HG03520 (cell line): ENCODE results near the gene MED15.
"Not testable (repeated sequence)": the region's sequence is repeated elsewhere in the genome, so short reads cannot be mapped to it uniquely, and the experiment has no call there.

Experiments
- ATAC-seq: cut with Tn5 transposase; IDR thresholded peaks from one replicate; pipeline ENCODE4 v1.9.1; 2021; ENCODE audit warnings: mild to moderate bottlenecking, moderate library complexity; ENCODE audit not compliant: unreplicated experiment

The MED15 gene

DNA sequence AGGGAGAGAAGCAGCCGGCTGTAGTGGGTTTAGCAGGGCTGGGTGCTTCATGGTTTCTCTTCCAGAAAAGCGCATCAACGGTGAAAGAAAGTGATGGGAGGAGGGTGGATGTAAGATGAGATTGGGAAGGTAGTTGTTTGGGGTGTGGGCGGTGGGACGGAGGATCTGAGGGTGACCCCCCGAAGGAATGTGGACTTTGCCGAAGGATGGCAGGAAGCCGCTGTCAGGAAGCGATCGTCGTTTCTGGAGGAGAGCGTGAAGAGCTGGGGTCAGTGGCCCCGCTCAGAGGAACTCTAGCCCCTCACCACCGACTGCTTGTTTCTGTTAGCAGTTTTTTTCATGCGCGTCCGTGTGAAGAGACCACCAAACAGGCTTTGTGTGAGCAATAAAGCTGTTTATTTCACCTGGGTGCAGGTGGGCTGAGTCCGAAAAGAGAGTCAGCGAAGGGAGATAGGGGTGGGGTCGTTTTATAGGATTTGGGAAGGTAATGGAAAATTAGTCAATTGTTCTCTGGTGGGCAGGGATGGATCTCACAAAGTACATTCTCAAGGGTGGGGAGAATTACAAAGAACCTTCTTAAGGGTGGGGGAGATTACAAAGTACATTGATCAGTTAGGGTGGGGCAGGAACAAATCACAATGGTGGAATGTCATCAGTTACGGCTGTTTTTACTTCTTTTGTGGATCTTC lies 801 bp downstream of the MED15 start:
- not testable (repeated sequence) for ATAC-seq

DNA sequence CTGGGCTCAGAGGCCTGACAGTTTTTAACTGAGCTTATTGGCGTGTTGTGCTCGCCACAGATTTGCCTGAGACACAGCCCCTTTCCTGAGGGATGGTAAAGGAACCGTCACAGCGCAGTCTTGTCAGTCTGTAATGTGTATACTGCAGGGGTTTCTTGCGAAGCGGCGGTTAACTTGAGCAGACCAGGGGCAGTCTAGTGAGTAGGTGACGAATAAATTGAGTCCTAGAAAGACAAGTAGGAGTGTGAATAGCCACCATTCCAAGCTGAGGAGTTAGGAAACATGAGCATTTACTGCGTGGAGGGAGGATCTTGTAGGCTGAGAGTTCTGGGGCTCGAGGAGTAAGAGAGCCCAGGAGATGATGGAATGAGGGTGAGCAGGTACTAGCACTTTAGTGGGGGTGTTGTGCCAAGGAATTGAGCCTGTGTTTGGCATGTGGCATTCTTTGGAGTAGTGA lies 1.4 kb downstream of the MED15 start:
- ATAC-seq, result no peak

DNA sequence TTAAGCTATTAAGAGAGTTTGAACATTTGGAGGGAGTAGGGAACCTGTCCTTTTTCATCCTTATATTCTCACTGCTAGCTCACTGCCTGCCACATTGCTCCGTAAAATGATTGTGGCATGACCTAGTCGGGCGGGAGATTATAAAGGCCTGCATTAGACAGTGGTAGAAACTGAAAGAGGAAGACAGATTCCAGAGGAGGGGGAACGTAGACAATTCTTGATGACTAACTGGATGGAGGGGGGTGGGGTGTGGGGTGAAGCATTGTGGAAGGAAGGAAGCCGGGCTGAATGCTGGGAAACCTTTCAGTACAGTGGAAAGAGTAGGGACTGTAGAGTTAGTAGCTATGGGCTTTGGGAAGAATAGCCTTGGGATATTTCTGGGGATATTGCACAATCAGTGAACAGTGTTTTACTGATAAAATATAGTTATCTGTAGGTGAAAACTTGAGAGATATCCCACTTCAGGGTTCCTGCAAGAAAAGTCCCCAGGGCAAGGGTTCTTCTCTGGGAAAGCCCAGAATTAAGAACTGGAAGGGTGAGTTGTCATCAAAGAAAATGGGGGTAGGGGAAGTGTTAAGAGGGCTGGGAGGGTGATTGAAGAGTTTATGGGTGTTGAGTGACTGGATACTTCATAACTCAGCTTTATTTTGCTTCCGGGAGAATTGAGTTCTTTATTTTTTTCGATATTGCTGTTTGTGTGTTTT lies 2.1 kb downstream of the MED15 start:
- ATAC-seq, result no peak

DNA sequence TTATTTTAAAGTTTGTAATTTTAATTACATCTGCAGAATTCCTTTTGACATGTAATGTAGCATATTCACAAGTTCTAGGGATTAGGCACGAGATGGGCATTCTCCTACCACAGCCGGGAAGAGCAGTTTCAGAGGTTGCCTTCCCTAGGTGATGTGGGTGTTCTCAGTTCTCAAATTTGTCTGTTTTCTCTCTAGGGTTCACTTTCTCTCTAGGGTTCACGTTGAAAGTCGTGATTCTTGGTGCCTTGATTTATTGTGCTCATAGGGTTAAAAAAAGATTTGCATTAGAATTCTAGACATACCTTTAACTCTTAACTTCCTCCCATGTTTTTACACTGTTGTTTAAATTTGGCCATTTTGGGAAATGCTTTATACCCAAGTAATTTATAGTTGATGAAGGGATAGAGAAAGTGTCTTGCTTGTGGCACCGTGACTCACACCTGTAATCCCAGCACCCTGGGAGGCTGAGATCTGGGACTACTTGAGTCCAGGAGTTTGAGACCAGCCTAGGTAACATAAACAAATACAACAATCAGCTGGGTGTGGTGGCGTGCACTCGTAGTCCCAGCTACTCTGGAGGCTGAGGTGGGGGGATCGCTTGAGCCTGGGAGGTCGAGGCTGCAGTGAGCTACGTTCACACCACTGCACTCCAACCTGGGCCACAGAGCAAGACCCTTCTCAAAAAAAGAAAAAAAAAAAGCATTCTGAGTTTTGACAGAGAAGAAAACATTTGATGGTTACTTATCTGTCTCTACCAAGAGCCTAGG lies 3.6 kb downstream of the MED15 start:
- no peak for ATAC-seq

DNA sequence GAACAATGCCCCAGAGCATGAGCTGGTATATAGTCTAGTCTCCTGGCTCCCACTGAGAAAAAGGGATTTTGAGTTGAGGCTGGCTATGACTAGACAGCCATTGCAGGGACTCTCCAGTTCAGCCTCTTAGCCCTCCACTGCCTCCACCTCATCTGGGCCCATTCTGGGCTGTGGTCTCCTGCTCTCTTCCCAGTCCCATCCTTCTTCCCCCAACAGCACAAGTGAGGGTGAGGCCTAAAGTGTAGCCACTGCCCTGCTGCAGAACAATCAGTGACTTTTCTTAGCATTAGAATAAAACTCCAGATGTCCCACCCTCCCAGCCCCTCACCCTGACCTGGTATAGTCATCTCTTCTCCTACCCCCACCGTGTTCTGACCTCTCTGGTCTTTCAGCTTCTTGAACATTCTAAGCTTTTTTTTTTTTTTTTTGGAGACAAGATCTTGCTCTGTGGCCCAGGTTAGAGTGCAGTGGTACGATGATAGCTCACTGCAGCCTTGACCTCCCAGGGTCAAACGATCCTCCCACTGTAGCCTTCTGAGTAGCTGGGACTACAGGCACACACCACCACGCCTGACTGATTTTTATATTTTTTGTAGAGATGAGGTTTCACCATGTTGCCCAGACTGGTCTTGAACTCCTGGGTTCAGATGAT lies 4.3 kb downstream of the MED15 start:
- ATAC-seq, result no peak

DNA sequence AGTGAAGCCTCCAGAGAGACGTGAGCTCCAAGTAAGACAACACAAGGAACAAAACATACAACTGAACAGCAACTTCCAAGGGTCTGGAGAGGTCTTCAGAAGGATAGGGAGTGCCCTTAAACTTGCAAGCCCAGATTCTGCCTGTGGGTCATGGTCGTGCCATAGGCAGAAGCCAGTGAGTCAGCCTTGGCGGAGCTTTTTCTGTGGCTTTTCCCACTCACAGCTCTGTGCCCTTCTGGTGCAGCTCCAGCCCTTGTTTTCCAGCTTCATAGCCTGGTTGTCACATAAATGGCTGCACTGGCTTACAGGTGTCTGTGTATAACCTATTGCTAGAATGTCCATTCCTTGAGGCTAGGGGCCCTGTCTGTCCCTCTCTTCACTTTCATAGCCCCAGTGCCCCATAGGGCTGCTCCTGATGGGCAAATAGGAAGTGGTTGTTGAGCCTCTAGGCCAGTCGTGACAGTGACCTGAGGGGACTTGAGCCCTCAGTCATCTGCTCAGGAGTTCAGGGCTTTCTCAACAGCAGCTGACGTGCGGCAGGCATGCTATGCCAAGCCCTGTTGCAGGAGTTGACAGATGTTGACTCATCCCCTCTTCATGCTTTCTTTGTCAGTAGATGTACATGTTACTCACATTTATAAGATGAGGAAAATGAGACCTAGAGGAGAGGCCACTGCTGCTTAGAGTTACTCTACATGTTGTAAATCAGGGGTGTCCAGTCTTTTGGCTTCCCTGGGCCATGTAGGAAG lies 7.4 kb downstream of the MED15 start:
- ATAC-seq, result no peak

DNA sequence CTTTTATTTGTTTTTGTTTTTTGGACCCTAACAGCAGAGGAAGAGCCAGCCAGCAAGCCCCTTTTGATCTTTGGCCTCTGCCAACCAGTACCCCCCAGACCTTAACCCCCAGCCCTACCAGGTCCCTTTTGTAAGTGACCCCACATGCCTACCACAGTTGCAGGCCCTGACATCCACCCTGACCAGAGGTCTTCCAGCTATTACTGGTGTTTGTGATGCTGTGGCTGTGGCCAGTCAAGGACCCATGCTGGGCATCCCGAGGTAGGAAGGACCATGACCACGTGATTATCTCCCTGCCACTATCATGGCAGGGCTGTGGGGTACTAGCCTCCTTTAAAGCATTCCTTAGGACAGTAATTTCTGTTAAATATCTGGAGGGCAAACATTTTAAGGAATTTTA lies 9.0 kb downstream of the MED15 start:
- no peak for ATAC-seq

DNA sequence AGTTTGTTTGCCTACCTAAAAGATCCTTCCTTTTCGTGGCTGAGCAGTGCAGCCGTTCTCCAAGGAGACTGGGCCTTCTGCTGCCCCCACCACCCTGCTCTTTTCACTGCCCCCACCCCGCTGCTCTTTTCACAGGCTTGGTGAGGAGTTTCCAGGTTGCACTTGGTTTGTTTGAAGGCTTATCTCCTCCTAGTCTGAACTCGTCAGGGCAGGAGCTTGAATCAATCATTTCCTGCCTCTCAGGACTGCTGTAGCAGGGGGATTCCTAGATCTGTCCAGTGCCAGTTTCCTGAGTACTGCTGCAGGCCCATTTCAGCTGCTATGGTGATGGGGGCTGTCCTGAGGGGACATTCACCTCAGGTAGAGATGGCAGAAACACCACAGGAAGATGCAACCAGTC lies 10.0 kb downstream of the MED15 start:
- ATAC-seq, result no peak

DNA sequence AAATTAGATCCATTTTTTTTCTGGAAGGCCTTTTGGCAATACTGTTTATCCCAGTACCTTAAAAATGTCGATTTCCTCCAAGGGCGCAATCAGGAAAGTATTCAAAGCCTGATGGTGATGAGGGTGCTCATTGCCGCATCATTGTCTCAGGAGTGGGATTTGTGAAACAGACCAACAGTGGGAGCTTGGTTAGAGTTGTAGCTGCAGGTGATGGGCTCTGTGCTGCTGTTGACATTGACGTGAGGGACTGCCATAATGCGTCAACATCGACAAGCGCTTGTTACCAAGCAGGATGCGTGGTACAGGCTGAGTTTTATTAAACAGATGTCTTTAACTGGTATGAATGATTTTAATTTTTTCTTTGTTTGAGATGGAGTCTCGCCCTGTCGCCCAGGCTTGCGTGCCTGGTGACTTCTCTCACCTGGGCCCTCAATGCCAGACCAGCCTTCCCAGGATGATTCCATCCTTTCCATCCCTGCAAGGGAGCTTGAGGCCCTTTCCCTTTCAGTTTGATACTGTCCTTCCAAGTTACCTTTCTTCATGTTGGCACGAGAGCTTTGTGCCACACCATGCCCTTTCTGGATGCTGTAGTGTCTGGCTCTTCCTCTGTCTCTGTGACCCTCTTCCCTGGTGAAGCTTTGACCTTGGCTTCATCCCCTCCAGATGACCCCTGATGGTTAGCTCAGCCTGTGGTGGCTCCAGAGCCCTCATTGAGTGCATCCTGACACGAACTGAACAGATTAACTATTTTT lies 10.6 kb downstream of the MED15 start:
- ATAC-seq, result no peak

DNA sequence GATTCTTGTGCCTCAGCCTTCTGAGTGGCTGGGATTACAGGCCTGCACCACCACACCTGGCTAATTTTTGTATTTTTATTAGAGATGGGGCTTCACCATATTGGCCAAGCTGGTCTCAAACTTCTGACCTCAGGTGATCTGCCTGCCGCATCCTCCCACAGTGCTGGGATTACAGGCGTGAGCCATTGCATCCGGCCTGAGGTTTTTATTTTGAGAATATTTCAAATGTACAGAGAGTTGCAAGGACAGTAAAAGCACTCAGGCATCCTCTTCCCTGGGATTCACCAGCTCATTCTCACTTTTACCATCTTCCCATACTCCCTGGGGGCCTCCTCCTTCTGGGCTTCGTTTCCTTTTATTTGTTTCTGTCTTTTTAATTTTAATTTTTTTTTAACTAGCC lies 12.1 kb downstream of the MED15 start:
- ATAC-seq, result no peak

DNA sequence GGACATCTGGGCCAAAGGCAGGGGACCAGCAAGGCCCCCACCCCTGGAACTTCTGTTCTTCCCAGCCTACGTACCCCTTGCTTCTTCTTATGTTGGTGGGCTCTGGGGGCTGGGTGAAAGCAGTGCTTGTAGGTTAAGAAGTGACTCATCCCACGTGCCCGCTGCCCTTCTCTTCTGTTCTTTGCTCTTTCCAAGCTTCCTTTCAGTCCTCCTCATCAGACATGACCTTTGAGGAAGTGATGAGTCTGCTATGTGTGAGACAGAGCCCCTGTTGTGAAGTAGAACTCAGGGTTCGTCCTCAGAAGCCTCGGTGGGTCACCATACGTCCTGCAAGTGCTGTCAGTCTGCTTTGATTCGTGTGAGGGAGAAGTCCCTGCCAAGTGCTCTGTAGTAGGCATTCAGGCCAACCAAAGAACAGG lies 12.7 kb downstream of the MED15 start:
- ATAC-seq, result no peak

DNA sequence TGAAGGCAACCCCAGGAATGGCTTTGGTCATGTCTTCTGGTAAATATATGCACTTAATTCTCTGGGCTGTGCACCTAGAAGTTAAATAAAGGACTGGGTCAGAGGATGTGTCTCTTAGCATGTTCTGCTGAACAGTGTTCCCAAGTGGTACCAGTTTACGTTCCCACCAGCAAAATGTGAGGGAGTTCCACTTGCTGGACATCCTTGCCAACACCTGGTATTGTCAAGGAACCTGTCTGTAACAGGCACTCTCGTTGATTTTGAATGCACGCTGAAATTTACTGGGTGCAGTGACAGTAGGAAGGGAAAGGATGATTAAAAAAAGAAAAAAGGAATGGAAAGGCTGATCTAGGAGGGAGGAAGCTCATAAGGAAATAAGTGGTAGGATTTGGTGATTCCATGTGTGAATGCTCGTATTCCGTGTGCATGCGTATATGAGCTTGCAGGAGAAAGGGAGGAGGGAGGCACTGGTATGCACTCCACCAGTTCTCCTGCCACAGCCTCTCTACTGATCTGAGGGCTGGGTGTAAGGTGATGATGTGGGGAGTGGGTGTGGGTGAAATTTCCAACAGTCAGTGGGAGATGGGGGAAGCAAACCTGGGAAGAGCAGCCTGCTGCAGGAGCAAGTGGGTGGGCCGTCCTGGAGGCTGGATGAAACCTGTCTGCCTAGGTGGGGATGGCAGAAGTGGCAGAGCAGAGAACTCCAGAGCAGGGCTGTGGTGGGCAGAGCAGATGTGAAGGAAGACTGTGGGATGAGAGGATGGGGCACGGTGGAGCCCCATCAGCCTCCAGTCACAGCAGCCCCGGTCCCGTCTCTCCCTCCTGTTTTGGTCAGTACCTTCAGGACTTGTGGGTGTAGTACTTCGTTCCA lies 15.0 kb downstream of the MED15 start:
- no peak for ATAC-seq

DNA sequence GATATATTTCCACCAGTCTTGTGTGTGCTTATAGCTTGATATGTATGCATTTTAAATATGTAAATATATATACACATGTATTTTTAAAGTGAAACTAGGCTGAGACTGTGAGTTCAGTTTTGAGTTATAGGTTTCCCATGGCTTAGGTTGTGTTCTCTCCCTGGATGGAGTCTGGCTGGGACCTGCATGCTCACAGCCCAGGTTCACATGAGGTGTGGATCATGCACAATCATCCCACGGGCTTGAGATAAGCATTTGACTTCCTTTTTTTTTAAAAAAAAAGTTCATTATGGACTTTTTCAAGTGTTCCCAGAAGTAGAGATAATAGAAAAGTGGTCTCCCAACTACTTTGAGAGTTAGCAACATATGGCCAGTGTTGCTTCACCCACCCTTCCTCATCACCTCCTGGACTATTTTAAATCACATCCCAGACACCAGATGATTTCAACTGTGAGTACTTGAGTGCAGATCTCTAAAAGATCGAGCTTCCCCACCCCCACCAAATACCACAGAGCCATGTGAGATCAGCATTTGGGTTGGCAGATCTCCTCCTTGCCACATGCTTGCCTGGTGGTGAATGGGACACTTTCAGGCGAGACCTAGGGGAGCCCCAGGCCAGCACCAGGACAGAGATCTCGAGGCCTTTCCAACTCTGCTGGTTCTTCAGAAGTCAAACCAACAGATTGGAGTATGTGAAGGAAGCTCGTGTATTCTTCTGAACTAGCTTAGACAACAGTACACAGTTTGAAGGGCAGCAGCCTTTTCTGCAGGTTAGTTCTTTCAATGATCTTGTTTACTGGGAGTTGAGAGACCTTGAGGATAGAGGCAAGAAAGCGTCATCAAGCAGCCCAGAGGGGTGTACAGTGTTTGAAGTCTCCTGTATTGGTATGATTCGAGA lies 15.9 kb downstream of the MED15 start:
- no peak for ATAC-seq

DNA sequence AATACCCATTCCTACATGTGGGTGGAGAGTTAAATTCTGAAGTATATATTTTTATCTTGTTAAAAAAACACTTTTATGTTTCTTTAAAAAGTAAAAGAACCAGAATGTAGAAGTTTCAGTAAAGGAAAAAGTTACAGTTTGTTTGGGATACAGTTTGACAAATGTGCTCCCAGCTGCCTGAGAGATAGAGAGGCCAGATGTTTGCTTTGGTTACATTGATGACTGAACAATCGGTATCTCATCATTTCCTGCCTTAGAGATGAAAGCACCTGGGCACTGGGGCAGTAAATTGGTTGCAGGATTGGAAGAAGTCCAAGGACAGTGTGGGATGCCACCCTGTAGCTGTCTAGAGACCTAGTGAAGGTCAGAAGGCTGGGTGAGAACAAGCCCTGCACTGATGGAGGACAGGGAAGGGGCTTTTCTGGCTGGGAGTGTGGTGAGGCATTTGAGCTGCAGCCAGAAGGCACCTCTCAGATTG lies 16.6 kb downstream of the MED15 start:
- ATAC-seq, result no peak

DNA sequence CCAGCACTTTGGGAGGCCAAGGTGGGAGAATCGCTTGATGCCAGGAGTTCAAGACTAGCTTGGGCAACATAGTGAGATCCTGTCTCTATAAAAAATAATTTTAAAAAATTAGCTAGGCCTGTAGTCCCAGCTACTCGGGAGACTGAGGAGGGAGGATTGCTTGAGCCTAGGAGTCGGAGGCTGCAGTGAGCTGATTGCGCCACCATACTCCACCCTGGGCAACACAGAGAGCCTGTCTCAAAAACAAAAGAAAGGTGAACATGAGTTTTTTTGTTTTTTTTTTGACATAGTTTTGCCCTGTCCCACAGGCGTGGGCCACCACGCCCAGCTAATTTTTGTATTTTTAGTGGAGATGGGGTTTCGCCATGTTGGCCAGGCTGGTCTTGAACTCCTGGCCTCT lies 17.6 kb downstream of the MED15 start:
- ATAC-seq, result no peak

DNA sequence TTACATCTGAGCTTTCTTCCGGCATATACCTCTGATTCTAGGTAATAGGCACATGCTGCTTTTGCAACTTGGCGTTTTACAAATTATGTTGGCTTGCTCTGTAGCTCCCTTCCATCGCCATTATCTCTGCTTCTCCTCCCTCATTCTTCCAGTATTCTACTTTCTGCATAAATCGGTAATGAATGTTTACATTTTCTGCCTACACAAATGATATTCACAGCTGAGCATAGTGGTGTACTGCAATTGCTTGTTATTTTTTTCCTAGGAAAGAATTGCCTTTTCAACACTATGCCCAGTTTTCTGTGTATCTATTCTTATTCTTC lies 18.9 kb downstream of the MED15 start:
- ATAC-seq, result no peak

DNA sequence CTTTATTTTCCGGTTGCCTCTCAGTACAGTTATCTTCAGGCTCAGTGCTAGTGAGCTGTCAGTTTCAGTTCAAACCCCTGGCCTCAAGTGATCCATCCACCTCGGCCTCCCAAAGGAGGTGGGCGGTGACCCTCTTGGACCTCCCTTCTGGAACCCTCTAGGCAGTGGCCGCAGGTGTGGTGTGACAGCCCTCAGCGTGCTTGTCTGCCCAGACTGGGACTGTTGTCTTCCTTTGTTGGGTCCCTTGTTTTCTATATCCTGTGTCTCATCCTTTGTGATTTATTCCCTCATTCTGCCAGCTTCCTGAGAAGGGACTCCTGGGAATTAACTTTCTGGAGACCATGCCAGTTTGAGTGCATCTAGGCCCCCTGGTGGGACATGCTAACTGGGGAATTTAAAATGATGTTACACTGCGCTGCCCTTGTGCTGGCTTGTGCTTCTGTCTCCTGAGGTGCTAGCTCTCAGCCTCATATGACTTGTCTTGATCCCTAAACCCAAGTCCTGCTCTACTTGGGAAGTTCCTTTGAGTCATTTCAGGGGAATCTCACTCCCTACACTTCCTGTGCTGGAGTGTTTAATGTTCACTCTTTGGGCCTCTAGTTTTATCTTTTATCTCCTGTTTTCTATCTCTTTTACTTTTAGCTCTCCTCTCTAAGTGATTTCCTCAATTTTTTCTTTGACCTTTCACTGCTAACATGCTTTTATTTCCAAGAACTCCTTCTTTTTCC lies 19.4 kb downstream of the MED15 start:
- no peak for ATAC-seq
